Stimulated activated CD8-positive, alpha-beta memory T cell treated with anti-CD3 and anti-CD28 coated beads, Interleukin-4, amount 100 ng/mL, for 48 hours (primary cell): ENCODE data around the gene MEIS3.

Source experiments
- DNase-seq: peaks from one replicate; pipeline ENCODE4 v3.0.0-alpha.2; 2020

MEIS3 gene

DNA sequence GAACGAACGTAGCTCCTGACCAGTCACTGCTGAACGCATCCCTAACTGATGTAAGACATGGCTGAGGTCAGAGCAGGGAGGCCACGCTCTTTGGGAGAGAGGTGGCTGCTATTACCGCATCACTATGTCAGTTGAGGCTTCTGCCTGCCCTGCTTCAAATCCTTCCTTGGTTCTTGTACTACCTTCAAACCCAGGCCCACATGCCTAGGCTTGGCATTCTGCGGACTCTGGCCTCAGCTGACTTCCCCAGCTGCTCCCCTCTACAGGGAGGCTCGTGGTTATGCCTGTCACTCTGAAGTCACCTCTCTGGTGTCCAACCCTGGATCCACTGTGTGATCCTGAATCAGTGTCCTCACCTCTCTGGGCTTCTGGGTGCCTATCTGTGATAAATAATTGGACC is 14.8 kb upstream of the MEIS3 start:
- DNase-seq = no peak

DNA sequence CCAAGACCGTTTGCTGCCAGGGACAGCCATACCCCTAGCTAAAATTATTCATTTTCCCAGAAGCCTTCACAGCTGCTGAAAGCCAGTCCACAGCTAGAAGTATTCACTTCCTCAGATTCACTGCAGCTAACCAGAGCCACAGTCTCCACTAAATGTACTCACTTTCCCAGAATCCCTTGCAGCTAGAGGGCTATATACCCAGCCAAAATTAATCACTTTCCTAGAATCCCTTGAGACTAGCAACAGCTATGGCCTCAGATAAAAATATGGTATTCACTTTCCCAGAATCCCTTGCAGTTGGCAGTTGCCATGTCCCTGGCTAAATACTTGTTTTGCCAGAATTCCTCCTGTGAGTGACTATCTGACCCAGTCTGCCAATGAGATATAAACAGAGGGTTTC is 13.8 kb upstream of the MEIS3 start:
- no peak for DNase-seq

DNA sequence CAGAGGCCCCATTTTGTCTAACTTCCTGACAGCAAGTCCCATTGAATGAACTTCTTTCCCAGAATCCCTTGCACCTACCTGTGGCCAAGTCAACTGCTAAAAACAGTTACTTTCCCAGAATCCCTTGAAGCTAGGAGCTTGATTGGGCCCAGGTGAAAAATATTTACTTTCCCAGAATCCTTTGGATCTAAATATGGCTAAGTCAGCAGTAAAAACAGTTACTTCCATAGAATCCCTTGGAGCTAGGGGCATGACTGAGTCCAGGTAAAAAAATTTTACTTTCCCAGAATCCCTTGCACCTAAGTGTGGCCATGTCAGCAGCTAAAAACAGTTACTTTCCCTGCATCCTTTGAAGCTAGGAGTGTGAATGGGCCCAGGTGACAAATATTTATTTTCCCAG is 13.2 kb upstream of the MEIS3 start:
- DNase-seq = no peak

DNA sequence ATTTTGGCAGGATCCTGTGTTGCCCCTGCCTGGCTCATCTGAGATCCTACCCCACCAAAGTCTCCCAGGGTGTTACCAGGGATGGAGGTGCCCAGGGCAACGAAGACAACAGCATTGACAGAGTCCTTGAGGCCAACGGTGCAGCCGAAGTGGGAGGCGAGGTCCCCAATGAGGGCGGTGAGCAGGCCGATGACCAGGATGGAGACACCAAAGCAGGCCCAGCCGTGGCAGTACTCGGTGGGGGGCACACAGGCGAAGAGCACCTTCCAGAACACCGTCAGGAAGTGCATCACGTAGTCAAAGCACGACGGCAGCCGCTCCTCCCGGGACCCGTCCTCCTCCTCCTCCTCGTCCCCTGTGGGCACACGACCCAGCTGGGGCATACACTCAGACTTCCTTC is 12.8 kb upstream of the MEIS3 start:
- no peak for DNase-seq

DNA sequence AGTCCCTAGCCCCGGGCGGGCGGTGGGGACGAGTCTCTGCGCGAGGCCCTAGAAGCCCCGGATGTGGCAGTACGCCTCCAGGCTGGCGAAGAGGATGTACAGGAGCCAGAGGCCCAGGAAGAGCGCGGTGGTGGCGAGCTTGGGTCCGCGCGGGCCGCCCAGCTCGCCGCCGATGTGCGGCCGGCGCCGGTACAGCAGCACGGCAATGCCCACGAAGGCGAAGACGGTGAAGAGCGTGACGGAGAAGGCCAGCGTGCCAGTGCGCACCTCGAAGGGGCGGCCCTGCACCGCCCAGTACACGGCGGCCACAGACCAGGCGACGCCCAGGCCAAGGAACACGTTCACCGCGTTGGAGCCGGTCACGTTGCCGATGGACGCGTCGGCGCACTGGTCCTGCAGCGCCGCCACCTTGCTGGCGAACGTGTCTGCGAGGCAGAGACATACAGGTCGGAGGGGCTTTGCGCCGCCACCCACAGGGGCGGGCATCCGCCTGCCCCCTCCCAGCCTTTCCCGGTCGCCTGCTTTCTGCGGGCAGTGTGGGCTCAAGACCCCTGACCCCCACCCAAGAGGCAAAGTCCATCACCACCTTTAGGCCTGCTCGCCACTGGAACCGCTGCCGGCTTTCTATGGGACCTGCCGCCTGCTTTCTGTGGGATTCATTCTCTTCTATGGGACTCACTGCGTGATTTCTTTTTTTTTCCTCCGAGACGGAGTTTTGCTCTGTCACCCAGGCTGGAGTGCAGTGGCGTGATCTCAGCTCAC is 10.9 kb upstream of the MEIS3 start:
- DNase-seq = peak; percentile 55

DNA sequence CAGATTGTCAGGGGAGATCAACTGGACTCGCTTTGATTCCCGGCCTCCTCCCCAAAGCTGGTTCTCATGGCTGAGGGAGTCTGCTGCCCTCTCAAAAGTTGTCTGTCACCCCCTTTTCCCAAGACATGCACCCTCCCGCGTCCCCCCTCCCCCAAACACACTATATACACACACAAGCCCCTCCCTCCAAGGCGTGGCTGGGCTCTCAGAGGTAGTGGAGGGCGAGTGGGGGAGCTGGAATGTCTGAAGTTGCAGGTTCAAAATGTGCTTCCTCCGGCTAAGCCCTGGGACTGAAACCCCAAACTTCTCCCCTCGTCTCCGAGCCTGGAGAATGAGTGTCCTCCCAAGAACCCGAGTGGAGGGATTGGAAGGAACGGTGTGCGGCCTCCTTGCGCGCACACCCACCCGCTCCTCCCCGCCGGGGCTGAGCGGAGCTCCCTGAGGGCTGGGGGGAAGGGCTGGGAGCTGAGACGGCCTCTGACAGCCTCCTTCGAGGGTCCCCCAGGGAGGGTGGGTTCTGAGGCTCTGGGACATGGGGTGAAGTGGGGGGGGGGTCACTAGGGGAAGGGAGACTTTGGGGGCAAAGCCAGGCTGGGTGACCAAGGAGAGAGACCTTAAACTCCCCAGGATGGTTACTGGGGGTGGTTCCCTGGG is 9.9 kb upstream of the MEIS3 start:
- DNase-seq = no peak

DNA sequence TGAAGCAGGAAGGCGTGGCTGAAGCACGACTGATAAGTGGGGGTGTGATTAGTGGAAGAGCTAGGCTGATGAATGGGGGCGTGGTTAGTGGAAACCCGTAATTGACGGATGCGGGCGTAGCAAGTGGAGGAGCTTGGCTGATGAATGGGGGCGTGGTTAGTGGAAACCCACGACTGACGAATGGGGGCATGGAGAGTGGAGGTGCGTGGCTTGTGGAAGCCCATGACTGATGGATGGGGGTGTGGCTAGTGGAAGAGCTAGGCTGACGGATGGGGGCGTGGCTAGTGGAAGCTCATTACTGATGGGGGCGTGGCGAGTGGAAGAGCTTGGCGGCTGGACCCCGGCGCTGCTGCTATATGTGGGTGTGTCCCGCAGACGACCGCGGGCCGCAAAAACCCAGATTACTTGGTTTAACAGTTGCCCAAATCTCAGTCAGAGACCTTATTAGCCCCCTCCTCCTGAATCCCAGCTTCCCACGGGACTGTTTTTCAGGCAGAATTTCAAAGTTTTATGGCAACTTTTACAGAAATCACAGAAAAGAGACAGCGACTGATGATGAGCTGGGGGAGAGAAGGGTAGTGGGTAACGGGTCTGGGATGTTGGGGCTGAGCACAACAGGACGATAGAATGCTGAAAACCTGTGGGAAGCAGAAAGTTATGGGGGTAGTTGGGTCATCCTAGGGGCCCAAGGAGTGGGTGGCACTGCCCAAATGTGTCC is 9.0 kb upstream of the MEIS3 start:
- DNase-seq = peak; percentile 93

DNA sequence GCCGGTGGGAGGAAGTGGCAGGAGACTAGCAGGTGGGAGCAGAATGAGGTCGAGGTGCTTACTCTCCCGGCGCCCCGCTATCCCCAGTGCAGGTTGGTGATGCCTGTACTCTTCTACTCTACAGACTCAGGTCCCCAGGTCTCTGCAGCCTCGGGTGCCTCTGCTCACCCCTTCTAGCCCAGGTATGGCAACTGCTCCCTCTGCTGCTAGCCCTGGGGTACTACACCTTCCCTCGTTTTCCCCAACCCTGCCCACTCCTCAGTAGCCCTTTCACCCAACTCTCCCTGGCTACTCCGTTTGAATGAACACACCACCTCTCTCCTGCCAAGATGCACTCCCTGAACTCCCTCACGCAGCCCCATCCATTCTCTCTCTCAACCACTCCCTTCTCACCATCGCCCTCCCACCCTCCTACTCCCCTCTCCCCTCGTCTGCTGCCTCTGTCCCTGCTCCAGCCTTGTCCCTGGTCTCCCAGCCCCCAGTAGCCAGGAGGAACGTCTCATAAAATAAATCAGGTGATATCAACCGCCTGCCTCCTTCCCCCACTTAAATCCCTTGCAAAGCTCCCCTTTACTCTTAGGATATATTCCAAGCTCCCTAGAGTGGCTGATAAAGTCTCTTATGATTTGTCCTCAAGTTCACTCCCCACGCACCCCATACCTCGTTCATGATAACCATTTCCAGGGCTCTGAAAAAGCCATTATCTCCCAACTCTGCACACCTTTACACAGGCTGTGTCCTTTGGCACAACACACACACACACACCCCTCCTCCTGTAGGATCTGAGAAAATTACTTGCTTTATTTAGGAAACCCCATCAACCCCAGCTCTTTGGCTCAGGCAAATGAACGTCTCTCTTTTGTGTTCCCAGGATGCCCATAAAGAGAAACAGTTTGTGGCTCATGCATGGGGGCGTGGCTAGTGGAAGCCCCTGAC is 8.2 kb upstream of the MEIS3 start:
- DNase-seq = peak; percentile 88

DNA sequence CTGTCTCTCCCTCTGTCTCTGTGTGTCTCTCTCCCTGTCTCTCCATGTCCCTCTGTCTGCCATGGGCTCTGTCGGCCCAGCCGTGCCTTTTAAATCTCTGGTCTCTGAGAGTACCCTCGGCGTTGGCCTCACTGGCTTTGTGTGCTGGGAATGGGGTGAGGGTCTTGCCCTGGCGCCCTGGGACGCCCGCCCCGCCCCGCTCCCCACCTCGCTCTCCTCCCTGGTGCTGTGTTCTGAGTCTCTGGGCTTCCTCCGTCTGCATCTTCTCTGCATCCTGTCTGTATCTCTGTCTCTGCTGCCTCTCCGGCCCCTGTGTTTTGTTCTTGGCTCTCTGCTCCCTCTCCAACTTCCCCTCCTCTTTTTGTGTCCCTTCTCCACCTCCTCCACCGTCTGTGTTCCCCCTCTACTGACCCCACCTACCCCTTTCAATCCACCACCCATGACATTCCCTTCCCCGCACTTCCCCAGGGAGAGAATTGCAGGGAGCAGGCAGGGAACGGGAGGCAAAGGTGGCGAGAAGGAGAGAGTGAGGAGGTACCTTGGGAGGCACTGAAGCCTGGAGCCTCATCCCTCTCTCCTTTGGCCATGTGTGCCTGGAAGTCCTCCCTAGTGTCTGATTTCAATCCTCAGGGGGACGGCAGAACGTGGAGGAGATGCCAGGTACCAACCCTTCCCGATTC is 4.0 kb upstream of the MEIS3 start:
- no peak for DNase-seq

DNA sequence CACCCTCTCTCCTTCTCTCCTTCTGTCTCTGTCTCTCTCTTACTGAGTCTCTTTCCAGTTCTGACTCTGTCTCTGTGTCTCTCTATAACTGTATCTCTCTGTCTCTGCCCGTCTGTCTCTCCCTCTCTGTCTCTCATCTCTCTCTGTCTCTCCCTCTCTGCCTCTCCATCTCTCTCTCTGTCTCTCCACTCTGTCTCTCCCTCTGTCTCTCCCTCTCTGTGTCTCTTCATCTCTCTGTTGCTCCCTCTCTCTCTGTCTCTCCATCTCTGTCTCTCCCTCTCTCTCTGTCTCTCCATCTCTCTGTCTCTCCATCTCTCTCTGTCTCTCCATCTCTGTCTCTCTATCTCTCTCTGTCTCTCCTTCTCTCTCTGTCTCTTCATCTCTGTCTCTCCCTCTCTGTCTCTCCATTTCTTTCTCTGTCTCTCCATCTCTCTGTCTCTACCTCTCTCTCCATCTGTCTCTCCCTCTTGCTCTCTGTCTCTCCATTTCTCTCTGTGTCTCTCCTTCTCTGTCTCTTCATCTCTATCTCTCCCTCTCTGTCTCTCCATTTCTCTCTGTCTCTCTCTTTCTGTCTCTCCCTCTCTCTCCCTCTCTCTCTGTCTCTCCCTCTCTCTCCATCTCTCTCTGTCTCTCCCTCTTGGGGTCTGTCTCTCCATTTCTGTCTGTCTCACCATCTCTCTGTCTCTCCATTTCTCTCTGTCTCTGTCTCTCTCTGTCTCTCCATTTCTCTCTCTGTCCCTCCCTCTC is 3.3 kb upstream of the MEIS3 start:
- no peak for DNase-seq

DNA sequence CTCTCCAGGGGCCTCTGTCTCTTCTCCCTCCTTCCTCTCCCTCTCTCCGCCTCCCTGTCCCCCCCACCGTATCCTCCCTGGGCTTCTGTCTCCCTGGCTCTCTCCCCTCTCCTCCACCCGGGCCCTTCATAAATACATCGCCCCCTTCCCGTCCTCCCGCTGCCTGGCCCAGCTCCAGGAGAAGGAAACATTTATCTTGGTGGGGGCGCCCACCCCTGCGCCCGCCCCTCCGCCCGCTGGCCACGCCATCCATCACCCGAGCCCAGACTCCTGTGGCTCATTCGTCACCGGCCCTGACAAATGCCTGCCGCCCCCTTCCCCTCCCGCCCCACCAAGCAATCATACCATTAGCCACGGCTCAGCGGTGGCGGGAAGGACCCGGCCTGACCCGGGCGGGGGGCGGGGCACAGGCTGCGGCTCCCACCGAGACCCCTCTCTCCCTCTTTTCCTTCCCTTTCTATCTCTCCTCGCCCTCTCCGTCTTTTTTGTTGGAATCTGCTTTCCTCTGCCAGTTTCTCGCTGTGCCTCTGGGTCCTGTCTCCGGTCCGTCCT is 2.6 kb upstream of the MEIS3 start:
- no peak for DNase-seq

DNA sequence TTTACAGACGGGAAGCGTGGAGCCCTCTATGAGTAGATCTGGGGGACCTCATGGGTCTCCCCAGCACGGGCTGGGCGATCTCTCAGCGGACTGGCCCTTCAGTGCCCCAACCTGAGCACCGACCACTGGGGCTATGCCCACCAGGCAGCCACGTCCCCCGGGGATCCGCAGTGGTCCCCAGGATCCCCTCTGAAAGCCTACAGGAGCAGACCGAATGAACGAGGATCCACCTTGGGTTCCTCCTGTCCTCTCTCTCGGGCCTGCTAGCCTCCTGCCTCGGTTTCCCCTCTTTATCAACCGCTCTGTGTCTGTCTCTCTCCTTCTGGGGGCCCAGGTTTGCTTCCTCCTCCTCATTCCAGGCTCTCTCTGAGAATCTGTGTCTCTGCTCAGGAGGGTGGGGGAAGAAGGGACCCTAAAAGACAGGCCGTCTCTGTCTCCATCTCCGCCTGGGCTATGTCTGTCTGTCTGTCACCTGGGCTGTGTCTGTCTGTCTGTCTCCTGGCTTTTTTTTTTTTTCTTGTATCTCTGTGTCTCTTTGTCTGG is 2.0 kb upstream of the MEIS3 start:
- DNase-seq = no peak

DNA sequence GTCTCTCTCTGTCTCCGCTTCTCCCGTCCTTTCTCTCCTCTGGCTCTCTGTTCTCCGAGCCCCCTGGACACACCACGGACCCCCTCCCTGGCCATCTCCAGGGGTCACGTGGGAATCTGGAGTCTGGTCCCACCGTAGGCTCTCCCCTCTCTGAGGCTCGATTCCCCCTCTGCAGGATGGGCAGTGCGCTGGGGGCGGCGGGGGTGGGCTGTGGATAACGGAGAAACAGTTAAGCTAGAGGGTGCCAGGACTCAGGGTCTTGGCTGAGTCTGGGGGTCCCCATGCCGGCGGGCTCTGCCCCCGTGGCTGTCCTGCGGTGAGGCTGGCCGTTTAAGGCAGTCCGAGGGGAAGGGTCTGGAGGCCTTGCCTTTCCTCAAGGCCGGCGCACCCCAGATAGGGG is 462 bp upstream of the MEIS3 start:
- no peak for DNase-seq

DNA sequence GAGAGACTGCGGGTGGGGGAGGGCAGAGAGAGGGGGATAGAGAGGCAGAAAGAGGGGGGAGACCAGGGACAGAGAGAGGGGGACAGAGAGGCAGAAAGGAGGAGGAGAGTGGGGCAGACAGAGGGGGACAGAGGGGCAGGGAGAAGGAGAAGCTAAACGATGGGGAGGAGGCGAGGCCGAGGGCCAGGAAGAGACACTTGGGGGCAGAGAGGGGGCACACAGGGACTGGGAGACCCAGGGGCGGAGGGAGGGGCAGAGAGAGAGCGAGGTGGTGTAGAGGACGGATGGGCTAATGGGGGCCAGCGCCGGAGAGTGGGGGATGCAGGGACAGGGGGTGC is 666 bp downstream of the MEIS3 start:
- DNase-seq = no peak

DNA sequence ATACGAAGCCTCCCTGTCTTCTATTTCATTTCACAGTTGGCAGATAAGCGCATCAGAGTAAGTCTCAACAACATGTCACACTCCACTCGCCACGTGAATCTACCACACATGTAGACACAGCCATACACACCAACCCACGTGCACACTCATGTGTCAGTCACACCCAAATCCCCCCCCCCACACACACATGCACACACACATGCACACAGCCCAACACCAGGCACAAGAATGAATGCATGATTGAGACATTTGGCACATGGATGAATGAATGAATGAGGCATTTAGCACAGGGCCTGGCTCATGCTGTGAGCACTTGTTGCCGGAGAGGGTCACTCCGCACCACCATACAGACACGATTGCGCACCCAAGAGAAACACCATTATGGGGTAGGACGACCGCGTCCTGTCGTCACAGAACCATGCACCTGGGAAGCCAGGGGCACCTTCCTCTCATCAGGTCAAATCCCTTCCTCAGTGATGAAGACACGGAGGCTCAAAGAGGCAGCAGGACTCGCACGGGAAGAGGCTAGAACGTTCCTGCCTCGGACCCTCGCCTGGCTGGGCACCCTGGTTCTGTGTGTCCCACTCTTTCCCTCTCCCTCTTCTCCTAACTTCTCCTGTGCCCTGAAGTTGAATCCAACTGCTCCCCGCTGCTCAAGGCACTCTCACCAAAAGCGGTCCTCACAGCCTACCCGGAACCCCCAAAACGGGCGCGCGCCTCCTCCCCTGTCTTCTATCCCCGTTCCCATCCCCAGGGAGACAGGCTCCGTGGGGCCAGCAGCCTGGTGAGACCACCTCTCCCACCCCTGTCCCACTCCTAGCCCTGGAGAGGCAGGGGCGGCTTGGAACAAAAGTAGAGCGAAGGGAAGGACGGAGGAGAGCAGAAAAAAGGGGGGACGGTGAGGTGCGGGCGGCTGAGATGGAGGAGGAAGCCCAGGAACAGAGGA is 1.3 kb downstream of the MEIS3 start:
- no peak for DNase-seq

DNA sequence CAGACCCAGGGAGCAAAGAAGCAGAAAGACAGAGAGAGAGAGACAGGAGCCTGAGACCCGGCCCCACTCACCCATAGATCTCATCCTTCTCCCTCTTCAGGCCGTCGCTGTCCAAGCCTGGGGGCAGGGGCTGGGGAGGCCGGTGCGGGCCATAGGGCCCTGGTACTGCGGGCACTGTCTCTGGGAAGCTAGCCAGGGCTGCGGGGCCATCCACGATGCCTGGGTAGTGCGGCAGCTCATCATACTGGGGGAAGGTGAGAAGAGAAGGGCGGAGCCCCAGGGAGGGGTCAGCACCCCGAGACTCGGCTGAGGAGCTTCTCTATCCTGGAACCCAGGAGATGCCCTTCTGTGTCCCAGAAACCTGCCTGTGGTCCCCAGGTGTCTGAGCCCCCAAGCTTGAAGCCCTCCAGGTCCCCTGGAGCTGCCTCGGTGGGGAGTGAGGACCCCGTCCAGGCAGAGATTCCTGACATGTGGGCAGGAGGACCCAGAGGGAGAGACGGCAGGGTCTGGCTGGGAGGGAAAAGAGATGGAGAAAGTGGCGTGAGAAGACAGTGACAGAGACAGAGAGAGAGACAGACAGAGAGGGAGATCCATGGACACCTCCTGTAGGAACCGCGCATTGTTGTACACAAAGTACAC is 2.1 kb downstream of the MEIS3 start:
- no peak for DNase-seq

DNA sequence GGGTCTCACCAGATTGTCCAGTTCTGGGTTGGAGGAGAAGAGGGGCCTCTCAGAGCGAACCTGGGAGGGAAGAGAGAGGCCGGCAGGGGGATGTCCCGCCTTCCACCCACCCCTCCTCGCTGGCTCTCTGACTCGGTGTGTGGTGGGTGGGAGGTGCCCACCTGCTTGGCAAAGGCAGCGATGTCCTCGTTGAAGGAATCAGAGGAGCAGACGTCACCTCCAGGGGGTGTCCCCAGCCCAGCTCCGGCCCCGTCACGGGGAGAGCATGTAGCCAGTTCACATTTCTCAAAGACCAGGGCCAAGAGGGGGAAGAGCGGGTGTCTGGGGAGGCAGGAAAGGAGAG is 2.7 kb downstream of the MEIS3 start:
- DNase-seq = no peak

DNA sequence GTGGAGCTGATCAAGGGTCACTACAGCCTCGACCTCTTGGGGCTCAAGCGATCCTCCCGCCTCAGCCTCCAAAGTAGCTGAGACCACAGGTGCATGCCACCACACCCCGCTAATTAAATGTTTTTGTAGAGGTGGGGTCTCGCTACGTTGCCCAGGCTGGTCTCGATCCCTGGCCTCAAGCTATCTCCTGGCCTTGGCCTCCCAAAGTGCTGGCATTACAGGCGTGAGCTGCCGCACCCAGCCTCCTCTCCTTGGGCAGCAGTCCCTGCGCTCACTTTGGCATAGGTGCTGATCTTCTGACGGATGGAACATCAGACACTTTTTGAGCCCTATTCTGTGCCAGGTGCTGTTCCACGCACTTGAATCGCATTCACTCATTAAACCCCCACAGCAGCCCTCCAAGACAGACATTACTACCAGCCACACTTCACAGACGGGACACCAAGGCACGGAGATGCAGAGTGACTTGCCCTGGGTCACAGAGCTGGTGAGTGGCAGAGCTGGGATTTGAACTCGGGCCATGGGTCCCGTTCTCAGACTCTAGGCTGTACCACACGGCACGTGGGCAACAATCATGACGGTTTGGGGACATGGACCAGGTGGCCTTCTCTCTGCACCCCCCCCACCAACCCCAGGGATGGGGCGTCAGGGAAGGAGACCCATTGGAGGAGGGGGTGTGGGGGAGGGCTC is 3.2 kb downstream of the MEIS3 start:
- no peak for DNase-seq

DNA sequence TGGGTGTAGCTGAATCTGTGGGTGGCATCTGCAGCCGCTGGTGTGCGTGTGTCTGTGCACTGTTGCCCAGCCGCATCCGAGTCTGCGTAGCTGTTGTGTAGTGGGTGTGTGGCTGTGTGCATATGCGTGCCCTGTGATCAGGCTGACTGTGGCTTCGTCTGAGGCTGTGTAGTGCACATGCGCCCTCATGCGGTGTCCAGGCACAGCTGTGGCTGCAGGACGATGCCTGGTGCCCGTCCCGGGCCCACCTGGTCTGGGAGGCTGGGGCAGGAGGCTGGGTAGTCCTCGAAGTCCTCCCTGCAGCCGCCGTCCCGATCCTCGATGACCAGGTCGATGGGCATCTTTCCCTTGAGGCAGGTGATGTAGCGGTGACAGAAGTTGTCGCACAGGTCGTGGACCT is 4.9 kb downstream of the MEIS3 start:
- DNase-seq = no peak
